ENCODE measurements around the gene USP46. TPM values are rescaled to one million over a fixed set of nuclear protein-coding genes. Genes with fewer than 3 reads are reported as not detected.
A peak's percentile ranks its signal among the peaks of the same experiment; 100 is the strongest.

The USP46 gene
- total RNA-seq, 1 experiment from 2014 or later = 14.5 TPM

GRCh38 chr4:52545099-52546069, 113.7 kb downstream of the USP46 start:
- H3K4me1 ChIP-seq (ENCODE audit: low read length) = no peaks in the 10 kb centered on the region
- no peak overlapping the region for H3K9ac ChIP-seq (ENCODE audit: low read length)
- H3K79me2 ChIP-seq (ENCODE audit: low read length) = no peaks in the 10 kb centered on the region
- H3K4me3 ChIP-seq (ENCODE audit: low read length) = no peak overlapping the region
- no peaks in the 10 kb centered on the region for H4K20me1 ChIP-seq (ENCODE audit: insufficient read depth, low read depth, low read length)
- no peaks in the 10 kb centered on the region for H3K9me3 ChIP-seq (ENCODE audit: low read length)
- H3K27ac ChIP-seq (ENCODE audit: low read length) = no peak overlapping the region
- no peaks in the 10 kb centered on the region for H3K27me3 ChIP-seq (ENCODE audit: low read length)
- no peak overlapping the region for H2AFZ ChIP-seq (ENCODE audit: low read length)
- H3K4me2 ChIP-seq (ENCODE audit: low read depth, low read length, poor library complexity, severe bottlenecking) = no peak overlapping the region
- no peaks in the 10 kb centered on the region for H3K36me3 ChIP-seq (ENCODE audit: insufficient read depth, low read length)
- no peaks in the 10 kb centered on the region for H3K9me2 ChIP-seq (replicated peaks; ENCODE audit: insufficient read depth, low read length)
- peak; percentile 82 for DNase-seq

Other genes starting within 250 kb of the USP46 start
- gene ERVMER34-1, start 92.1 kb upstream of the USP46 start, total RNA-seq (2014; rRNA removed; shearing (Covaris generic); ENCODE audit: low replicate concordance) = not detected in 2 replicates
- gene RASL11B, start 203.0 kb upstream of the USP46 start, total RNA-seq (2014; rRNA removed; shearing (Covaris generic); ENCODE audit: low replicate concordance) = not detected in 2 replicates